MM.1S (cell line): ENCODE measurements around the gene OXSR1.

Experiments used
- DNase-seq: peaks from one replicate; pipeline ENCODE4 v3.0.0-alpha.2; 2015
- H2AFZ ChIP-seq: fragments of 300-600 bp; sonication (generic); 2 replicates; pipeline ENCODE4 v1.6.0; 2016; ENCODE audit warnings: antibody characterized with exemption, low read length
- H3F3A ChIP-seq: fragments of 300-600 bp; sonication (generic); 2 replicates; pipeline ENCODE4 v1.6.1; 2016; ENCODE audit warnings: mild to moderate bottlenecking, antibody characterized with exemption, low read length, moderate library complexity, mixed read lengths; ENCODE audit not compliant: insufficient read depth
- H3K27ac ChIP-seq: fragments of 300-600 bp; sonication (generic); 2 replicates; pipeline ENCODE4 v1.5.1; 2016; ENCODE audit warnings: mild to moderate bottlenecking, low read length
- H3K27me3 ChIP-seq: fragments of 300-600 bp; sonication (generic); replicated peaks from 2 replicates; pipeline ENCODE4 v1.6.0; 2016; ENCODE audit warnings: low read length; ENCODE audit not compliant: insufficient read depth
- H3K36me3 ChIP-seq: fragments of 300-600 bp; sonication (generic); replicated peaks from 2 replicates; pipeline ENCODE4 v1.6.1; 2016; ENCODE audit warnings: mild to moderate bottlenecking, low read length, mixed read lengths; ENCODE audit not compliant: insufficient read depth
- H3K4me1 ChIP-seq: fragments of 300-600 bp; sonication (generic); 2 replicates; pipeline ENCODE4 v1.6.1; 2016; ENCODE audit warnings: low read length, mixed read lengths
- H3K4me2 ChIP-seq: fragments of 300-600 bp; sonication (generic); 2 replicates; pipeline ENCODE4 v1.6.0; 2016; ENCODE audit warnings: low read depth, low read length
- H3K4me3 ChIP-seq: fragments of 300-600 bp; sonication (generic); 2 replicates; pipeline ENCODE4 v1.5.1; 2016; ENCODE audit warnings: low read length, mixed read lengths
- H3K79me2 ChIP-seq: fragments of 300-600 bp; sonication (generic); 2 replicates; pipeline ENCODE4 v1.6.1; 2016; ENCODE audit warnings: mixed run types, low read length, mixed read lengths
- H3K9ac ChIP-seq: fragments of 300-600 bp; sonication (generic); 2 replicates; pipeline ENCODE4 v1.6.1; 2016; ENCODE audit warnings: low read length, mixed read lengths
- H3K9me2 ChIP-seq: fragments of 300-600 bp; sonication (generic); replicated peaks from 2 replicates; pipeline ENCODE4 v1.6.1; 2016; ENCODE audit warnings: mild to moderate bottlenecking, low read length, mixed read lengths; ENCODE audit not compliant: insufficient read depth
- H3K9me3 ChIP-seq: fragments of 300-600 bp; sonication (generic); replicated peaks from 2 replicates; pipeline ENCODE4 v1.6.1; 2016; ENCODE audit warnings: mild to moderate bottlenecking, low read length, mixed read lengths; ENCODE audit not compliant: insufficient read depth
- H4K20me1 ChIP-seq: fragments of 300-600 bp; sonication (generic); 2 replicates; pipeline ENCODE4 v1.6.1; 2016; ENCODE audit warnings: mild to moderate bottlenecking, low read length, moderate library complexity, mixed read lengths; ENCODE audit not compliant: insufficient read depth
- CTCF ChIP-seq: fragments of 300-600 bp; sonication (generic); IDR thresholded peaks from 2 replicates; pipeline ENCODE4 v1.5.1; 2016; ENCODE audit warnings: antibody characterized with exemption, low read length, mixed read lengths
- EZH2 ChIP-seq: fragments of 300-600 bp; sonication (generic); optimal IDR thresholded peaks from 2 replicates; pipeline ENCODE3; 2017; ENCODE audit warnings: low read depth, mild to moderate bottlenecking, antibody characterized with exemption, low read length, mixed read lengths
- EZH2phosphoT487 ChIP-seq: fragments of 300-600 bp; sonication (generic); IDR thresholded peaks from 2 replicates; pipeline ENCODE4 v1.6.1; 2018; ENCODE audit warnings: antibody characterized with exemption, low read length

Gene OXSR1

GRCh38 chr3:38154625-38155255 is 10.6 kb upstream of the OXSR1 start:
- Histone ChIP-seq H3K4me2 (no peak overlapping the region), H3K27me3 (no peaks in the 10 kb centered on the region), H2AFZ (no peak overlapping the region), H3K27ac (no peak overlapping the region), H3K36me3 (no peaks in the 10 kb centered on the region), H3K4me3 (no peak overlapping the region), H3K9me3 (no peaks in the 10 kb centered on the region), H3K79me2 (no peaks in the 10 kb centered on the region), H4K20me1 (no peaks in the 10 kb centered on the region), H3K9me2 (no peaks in the 10 kb centered on the region), H3K4me1 (no peaks in the 10 kb centered on the region), H3K9ac (no peak overlapping the region), H3F3A (no peaks in the 10 kb centered on the region)
- no peak for TF ChIP-seq CTCF
- no peak for TF ChIP-seq EZH2phosphoT487
- no peak for TF ChIP-seq EZH2
- DNase-seq, result no peak

- Histone ChIP-seq H4K20me1 (no peaks in the 10 kb centered on the region), H3F3A (no peaks in the 10 kb centered on the region), H3K9me2 (no peaks in the 10 kb centered on the region), H2AFZ (no peak overlapping the region), H3K4me1 (no peaks in the 10 kb centered on the region), H3K27me3 (no peaks in the 10 kb centered on the region), H3K9me3 (no peaks in the 10 kb centered on the region), H3K4me2 (no peak overlapping the region), H3K27ac (no peak overlapping the region), H3K9ac (no peak overlapping the region), H3K79me2 (no peaks in the 10 kb centered on the region), H3K4me3 (no peak overlapping the region), H3K36me3 (no peaks in the 10 kb centered on the region)
- no peak for DNase-seq
- TF ChIP-seq CTCF (no peak), EZH2phosphoT487 (no peak), EZH2 (no peak)
Measured at GRCh38 chr3:38155825-38156224, 9.5 kb upstream of the OXSR1 start.

- Histone ChIP-seq H2AFZ (no peak overlapping the region), H3F3A (no peaks in the 10 kb centered on the region), H3K4me2 (no peak overlapping the region), H3K9me2 (no peaks in the 10 kb centered on the region), H3K9me3 (no peaks in the 10 kb centered on the region), H3K36me3 (no peaks in the 10 kb centered on the region), H3K79me2 (no peaks in the 10 kb centered on the region), H3K27me3 (no peaks in the 10 kb centered on the region), H4K20me1 (no peaks in the 10 kb centered on the region), H3K4me3 (no peak overlapping the region), H3K4me1 (no peaks in the 10 kb centered on the region), H3K9ac (no peak overlapping the region), H3K27ac (no peak overlapping the region)
- no peak for DNase-seq
- TF ChIP-seq EZH2phosphoT487 (no peak), CTCF (no peak), EZH2 (no peak)
Measured at GRCh38 chr3:38157117-38157516, 8.2 kb upstream of the OXSR1 start.
